ENCODE measurements around the gene BICC1. TPM values are rescaled to one million over a fixed set of nuclear protein-coding genes. Genes with fewer than 3 reads are reported as not detected.

BICC1 gene
- total RNA-seq, 2 donors from 2014 or later = 8.3 to 15.7 TPM

DNA sequence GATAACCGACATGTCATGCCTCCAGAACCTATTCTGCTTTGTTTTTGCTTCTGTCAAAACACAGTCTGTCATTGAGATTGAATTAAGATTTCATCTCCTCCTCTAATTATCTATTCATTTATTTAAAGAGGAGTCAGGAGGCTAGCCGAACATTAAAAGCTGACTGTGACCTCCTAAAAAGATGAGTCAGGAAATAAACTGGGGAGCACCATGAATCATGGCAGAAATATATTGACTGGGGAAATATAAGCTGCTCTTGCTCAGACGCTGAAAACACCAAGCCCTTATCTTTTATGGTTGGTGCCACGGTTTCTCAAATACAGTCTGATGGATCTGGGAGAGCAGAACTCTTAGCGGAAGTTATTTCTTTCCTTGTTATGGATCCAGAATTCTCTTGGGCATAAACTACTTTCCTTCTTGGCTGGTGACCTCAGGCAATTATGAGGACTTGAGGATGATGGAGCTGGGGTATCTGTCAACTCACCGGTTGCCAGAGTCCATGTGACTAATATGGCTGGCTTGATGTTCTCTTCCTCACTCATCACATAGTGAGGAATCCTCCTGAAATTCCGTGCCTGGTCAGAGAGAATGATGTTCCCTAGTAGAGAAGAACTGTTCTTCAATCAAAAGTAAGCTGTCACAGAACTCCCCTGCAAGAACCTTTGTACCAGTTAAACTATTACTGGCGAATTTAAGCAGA, 356.2 kb downstream of the BICC1 start:
- no peaks in the 10 kb centered on the region for H3K4me1 ChIP-seq
- no peak for DNase-seq (ENCODE audit: low spot score)
- no peaks in the 10 kb centered on the region for H3K36me3 ChIP-seq
- H3K4me3 ChIP-seq = no peak overlapping the region
- TF ChIP-seq CTCF (IDR thresholded peaks at IDR 0.05) = no peak
- H3K27me3 ChIP-seq = no peaks in the 10 kb centered on the region
- H3K9me3 ChIP-seq = no peaks in the 10 kb centered on the region
- H3K27ac ChIP-seq = no peak overlapping the region

- DNase-seq (ENCODE audit: low spot score) = no peak
- TF ChIP-seq CTCF (IDR thresholded peaks at IDR 0.05) = no peak
- Histone ChIP-seq H3K36me3 (no peaks in the 10 kb centered on the region), H3K27me3 (no peaks in the 10 kb centered on the region), H3K4me1 (no peaks in the 10 kb centered on the region), H3K27ac (no peak overlapping the region), H3K4me3 (no peak overlapping the region), H3K9me3 (no peaks in the 10 kb centered on the region)
These were observed 357.4 kb downstream of the BICC1 start for GRCh38 chr10:58870070-58870469.

DNA sequence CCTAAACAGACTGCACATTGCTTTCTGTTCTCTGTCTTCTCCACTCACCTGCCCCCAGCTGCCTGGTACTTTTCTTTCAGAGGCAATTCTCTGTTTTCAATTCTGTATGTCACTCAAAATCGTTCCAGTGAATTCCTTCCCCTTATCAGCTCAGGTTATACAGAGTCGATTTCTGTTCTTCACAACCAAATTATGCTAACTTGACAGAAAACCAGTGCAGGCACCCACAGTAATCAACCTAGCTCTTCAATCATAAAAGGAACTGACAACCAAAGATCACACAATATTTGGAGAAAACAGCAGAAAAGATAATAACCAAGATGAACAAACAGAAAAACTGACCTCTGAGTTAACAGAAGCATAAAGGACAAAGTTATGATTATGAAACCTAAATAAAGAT, 360.5 kb downstream of the BICC1 start:
- Histone ChIP-seq H3K27ac (no peak overlapping the region), H3K4me3 (no peak overlapping the region), H3K9me3 (no peaks in the 10 kb centered on the region), H3K36me3 (no peaks in the 10 kb centered on the region), H3K4me1 (no peaks in the 10 kb centered on the region), H3K27me3 (no peaks in the 10 kb centered on the region)
- no peak for DNase-seq (ENCODE audit: low spot score)
- no peak for TF ChIP-seq CTCF (IDR thresholded peaks at IDR 0.05)

Other genes with a start within 250 kb of the BICC1 start
- gene IPMK, start 245.0 kb upstream of the BICC1 start, total RNA-seq = 1 to 10 TPM; 1.8 to 2.5 TPM
- 10 to 100 TPM; 69.4 to 81.9 TPM for gene CISD1, start 243.7 kb upstream of the BICC1 start, total RNA-seq
- gene UBE2D1, start 177.9 kb upstream of the BICC1 start, total RNA-seq = 10 to 100 TPM; 18.0 to 42.8 TPM
- gene TFAM, start 127.5 kb upstream of the BICC1 start, total RNA-seq = 10 to 100 TPM; 15.1 to 17.7 TPM